Measurements from ENCODE around the gene EWSR1.

GRCh38 chr22:29343313-29343805 lies 75.3 kb downstream of the EWSR1 start:
- no peak for TF ChIP-seq POLR2A (IDR thresholded peaks at IDR 0.05)
- TF ChIP-seq CTCF (IDR thresholded peaks at IDR 0.05): no peak
